Adipose tissue (tissue), 3 donors: ENCODE data around the gene PRX. TPM values are rescaled to one million over a fixed set of nuclear protein-coding genes. Genes with fewer than 3 reads are reported as not detected.

Experiments used
- H3K27ac ChIP-seq: one replicate; pipeline ENCODE4 v1.5.1; 2013; ENCODE audit warnings: low read depth, low read length
- WGBS, 3 donors: extraction: QIAGEN DNeasy Blood & Tissue Kit; methylation state at CpG; one replicate each; pipeline ENCODE4 v1.1.7; 2013; 5-methylcytosine and 5-hydroxymethylcytosine counted together
- polyA plus RNA-seq, 3 donors: library from polyadenylated mRNA; stranded (reverse); fragments of 200-250 nt; gene quantifications; one replicate each; pipeline ENCODE4 v1.2.3, GENCODE V29; 2013
- donor health status: healthy with polysubstance abuse.
- donor health status: Bipolar disorder and iron deficiency.
- donor health status: healthy.

PRX gene
- polyA plus RNA-seq, 3 donors = 2.3 to 4.5 (median 2.4) TPM

- WGBS, 3 donors = 85 to 90% (median 89%) methylated on average over 13 of the region's 13 CpGs
- no peak overlapping the region for H3K27ac ChIP-seq
Observed at GRCh38 chr19:40360020-40360707, 53.0 kb downstream of the PRX start.

DNA sequence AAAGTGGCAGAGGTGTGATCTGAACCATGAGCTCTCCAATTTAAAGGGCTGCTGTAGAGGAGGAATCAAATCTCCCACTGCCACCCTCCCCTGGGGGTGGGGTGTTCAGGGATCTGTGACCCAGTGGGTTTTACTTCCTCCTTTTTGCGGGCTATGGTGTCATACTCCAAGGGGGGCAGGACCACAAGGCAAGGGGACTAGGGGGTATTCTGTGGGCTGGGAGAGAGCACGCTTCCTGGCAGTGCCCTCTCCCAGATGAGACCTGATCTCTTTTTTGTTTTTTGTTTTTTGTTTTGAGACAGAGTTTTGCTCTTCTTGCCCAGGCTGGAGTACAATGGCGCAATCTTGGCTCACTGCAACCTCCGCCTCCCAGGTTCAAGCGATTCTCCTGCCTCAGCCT, 54.4 kb downstream of the PRX start:
- 68 to 91% (median 69%) methylated on average over 3 to 5 of the region's 5 CpGs for WGBS, 3 donors
- H3K27ac ChIP-seq = no peak overlapping the region

- H3K27ac ChIP-seq = no peak overlapping the region
- 80 to 87% (median 85%) methylated on average over 3 of the region's 3 CpGs for WGBS, 3 donors
Observed at GRCh38 chr19:40357640-40358039, 55.5 kb downstream of the PRX start.

DNA sequence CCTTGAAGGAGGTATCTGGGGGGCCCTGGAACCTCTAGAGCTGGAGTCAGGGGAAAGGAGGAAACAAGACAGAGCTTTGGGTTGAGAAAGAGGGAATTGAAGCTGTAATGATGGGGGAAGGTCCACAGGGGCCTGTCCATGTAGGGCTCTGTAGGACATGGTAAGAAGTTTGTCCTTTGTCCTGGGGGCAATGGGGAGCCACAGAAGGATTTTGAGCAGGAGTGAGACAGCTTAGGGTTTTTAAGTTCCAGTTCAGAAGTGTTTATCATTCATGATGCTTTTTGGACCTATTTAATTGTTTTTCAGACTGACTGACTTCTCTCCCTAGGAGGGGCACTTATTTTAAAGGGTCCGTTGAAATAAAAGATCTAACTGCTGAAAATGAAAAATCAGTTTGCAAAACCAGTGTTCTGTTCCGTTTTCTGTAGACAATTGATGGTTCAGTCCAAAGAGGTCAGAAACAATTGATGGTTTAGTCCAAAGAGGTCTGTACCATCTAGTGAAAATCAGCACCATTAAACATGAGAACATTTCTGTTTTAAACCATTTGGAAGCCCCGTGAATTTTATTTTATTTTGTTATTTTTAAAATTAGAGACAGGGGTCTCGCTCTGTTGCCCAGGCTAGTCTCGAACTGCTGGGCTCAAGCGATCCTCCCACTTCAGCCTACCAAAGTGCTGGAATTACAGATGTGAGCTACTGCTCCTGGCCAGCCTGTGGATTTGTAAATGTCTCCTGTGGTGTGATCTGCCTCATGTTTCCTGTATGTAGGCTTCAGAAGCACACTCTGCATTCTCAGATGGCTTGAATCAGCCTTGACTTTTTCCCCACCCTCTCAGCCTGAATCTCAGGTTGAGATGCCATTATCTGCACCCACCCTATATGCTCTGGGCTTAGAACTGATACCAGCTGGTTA, 56.2 kb downstream of the PRX start:
- WGBS, 3 donors = 87 to 92% (median 89%) methylated on average over 6 of the region's 6 CpGs
- no peak overlapping the region for H3K27ac ChIP-seq

- WGBS, 3 donors = 81 to 89% (median 83%) methylated on average over 9 of the region's 9 CpGs
- no peak overlapping the region for H3K27ac ChIP-seq
Observed at GRCh38 chr19:40355975-40356680, 57.0 kb downstream of the PRX start.

GRCh38 chr19:40348961-40349507, 64.1 kb downstream of the PRX start:
- 8 to 15% (median 13%) methylated on average over 17 of the region's 17 CpGs for WGBS, 3 donors
- H3K27ac ChIP-seq = no peak overlapping the region

- 0 to 1% (median 0%) methylated on average over 61 to 77 of the region's 77 CpGs for WGBS, 3 donors
- no peak within 1 kb of the TSS for H3K27ac ChIP-seq
Observed at GRCh38 chr19:40348125-40348913, 64.9 kb downstream of the PRX start, which contains the start of the genes C19orf47 and PLD3. Gene C19orf47, minus strand, starts transcription at chr19:40348397. Its CDS starts 6,540 bp downstream, at chr19:40341857. Gene PLD3, plus strand, starts transcription at chr19:40348695. Its CDS starts 17,789 bp downstream, at chr19:40366484.

DNA sequence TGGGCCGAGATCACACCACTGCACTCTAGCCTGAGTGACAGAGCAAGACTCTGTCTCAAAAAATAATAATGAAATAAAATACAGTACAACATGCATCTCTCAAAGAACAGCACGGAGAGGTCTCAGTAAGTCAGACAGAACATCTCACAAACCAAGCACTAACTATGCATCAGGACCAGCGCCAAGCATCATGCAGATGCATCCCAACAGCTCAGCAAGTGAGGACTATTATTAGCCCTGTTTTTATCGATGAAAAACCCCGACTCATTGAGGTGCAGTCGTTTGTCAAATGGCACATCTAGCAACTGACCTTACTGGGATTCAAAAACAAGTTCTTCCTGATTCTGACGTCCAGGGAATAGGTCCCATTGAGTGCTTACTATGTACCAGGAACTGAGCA, 68.8 kb downstream of the PRX start:
- WGBS, 3 donors = 63 to 71% (median 70%) methylated on average over 7 of the region's 7 CpGs
- no peak overlapping the region for H3K27ac ChIP-seq

Other genes with a start within 250 kb of the PRX start
- 10 to 100 TPM in 2 of 3 donors, 1 to 10 TPM in 1; 4.7 to 13.3 (median 12.2) TPM for gene MAP3K10, start 222.0 kb downstream of the PRX start, polyA plus RNA-seq
- gene TTC9B, start 195.0 kb downstream of the PRX start, polyA plus RNA-seq = under 1 TPM in 1 of 3 donors, not detected in 2; 0.10 TPM
- 1 to 10 TPM in 1 of 3 donors, under 1 TPM in 1, not detected in 1; 0.21 to 1.7 TPM for gene CCNP, start 186.7 kb downstream of the PRX start, polyA plus RNA-seq
- gene AKT2, start 128.0 kb downstream of the PRX start, polyA plus RNA-seq = 100 to 1,000 TPM in 1 of 3 donors, 10 to 100 TPM in 2; 49.0 to 172 (median 64.1) TPM
- gene C19orf47, start 65.0 kb downstream of the PRX start, polyA plus RNA-seq = 10 to 100 TPM in 1 of 3 donors, 1 to 10 TPM in 2; 5.0 to 10.9 (median 8.4) TPM
- 100 to 1,000 TPM; 109 to 160 (median 130) TPM for gene PLD3, start 64.7 kb downstream of the PRX start, polyA plus RNA-seq
- under 1 TPM in 2 of 3 donors, not detected in 1; 0.02 to 0.10 TPM for gene HIPK4, start 23.2 kb downstream of the PRX start, polyA plus RNA-seq
- gene SERTAD1, start 12.6 kb upstream of the PRX start, polyA plus RNA-seq = 10 to 100 TPM in 2 of 3 donors, 1 to 10 TPM in 1; 5.5 to 65.3 (median 44.1) TPM
- gene SERTAD3, start 31.0 kb upstream of the PRX start, polyA plus RNA-seq = 10 to 100 TPM in 2 of 3 donors, 1 to 10 TPM in 1; 8.3 to 57.5 (median 13.3) TPM
- 100 to 1,000 TPM; 109 to 235 (median 220) TPM for gene BLVRB, start 52.4 kb upstream of the PRX start, polyA plus RNA-seq
- gene SPTBN4, start 53.6 kb upstream of the PRX start, polyA plus RNA-seq = 1 to 10 TPM; 1.3 to 4.1 (median 2.2) TPM
- 10 to 100 TPM; 35.6 to 67.6 (median 55.1) TPM for gene SHKBP1, start 163.5 kb upstream of the PRX start, polyA plus RNA-seq
- gene LTBP4, start 188.0 kb upstream of the PRX start, polyA plus RNA-seq = 100 to 1,000 TPM in 2 of 3 donors, 10 to 100 TPM in 1; 35.5 to 125 (median 124) TPM